ENCODE data around the gene ACSS3. TPM values are rescaled to one million over a fixed set of nuclear protein-coding genes. Genes with fewer than 3 reads are reported as not detected.

ACSS3 gene
- polyA plus RNA-seq, 3 donors from 2014 or later, result not detected

DNA sequence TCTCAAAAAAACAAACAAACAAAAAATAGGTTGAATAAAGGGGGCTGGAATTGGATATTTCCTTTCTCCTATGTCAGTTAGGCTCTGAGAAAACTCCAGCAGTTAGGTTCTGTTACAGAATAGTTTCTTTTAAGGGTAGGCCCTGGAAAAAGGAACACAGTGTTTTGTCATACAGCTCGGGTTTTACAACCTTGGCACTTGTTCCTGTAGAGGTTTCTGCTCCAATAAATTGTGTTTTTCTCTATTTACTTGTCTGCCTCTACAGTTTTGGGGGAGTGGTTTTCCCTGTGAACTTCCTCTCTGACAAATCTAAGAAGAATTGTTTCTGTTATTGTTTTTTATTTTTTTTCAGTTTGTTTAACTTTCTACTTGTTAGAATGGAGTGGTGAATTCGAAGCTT is 167.6 kb downstream of the ACSS3 start:
- Mint-ChIP-seq H3K27me3 (ENCODE audit: low read depth in 3 of 3) (peaks cover 0 to 2% (median 0%) of the 10 kb centered on the region in 3 donors), H3K9me3 (peaks cover 2 to 23% (median 11%) of the 10 kb centered on the region in 6 donors), H3K36me3 (no peaks in the 10 kb centered on the region), H3K4me1 (no peaks in the 10 kb centered on the region), H3K4me3 (no peak overlapping the region), H3K27ac (no peak overlapping the region)
- DNase-seq, result no peak

DNA sequence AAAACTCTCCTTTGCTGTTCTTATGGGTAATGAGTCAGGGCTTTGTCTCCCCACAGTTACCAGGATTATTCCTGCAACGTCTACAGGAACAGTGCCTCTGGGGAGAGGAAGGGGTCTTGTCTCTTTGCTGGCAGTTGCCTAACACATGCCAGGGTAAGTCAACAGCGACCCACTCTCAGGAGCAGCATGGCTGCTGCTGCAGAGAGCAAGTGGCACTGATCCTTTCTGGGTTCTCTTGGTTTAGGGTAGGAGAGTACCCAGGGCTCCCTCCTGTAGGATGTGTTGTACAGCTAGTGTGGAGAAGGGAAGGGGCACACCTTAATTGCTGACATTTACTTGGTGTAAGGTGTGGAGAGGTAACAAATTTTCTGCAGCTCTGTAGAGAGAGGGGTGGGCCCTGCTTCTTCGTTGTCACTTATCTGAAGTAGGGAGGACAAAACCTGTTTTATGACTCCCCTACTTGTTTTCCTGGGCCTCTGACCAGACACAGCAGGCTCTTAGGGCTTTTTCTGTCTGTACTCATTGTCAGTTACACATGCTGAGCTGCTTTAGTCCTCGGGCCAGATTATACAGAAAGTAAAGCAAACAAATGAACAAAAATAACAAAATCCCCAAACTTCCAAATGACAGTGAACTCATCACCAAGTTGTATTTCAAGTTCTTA is 168.2 kb downstream of the ACSS3 start:
- H3K9me3 Mint-ChIP-seq, result peaks cover 2 to 27% (median 11%) of the 10 kb centered on the region in 6 donors
- no peak overlapping the region for H3K4me3 Mint-ChIP-seq
- peaks cover 0 to 2% (median 0%) of the 10 kb centered on the region in 3 donors for H3K27me3 Mint-ChIP-seq (ENCODE audit: low read depth in 3 of 3)
- no peak overlapping the region for H3K27ac Mint-ChIP-seq
- H3K4me1 Mint-ChIP-seq, result no peaks in the 10 kb centered on the region
- H3K36me3 Mint-ChIP-seq, result no peaks in the 10 kb centered on the region
- DNase-seq, result no peak

DNA sequence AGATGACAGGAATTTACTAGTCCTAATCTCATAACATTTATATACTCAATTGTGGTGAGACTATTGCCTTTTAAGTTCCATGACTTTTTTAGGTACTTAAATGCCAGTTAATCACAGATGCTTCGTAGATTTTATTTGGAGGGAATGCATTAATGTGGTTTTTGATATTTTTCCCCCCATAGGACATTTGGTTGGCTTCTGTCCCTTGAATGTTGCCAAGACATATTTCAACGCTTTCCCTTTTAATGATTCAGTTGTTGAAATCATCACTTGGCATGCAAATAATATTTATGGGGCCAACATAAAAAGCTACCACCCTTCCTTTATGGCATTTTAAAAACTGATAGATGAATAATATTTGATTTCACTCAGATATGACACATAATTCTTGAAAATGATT is 172.1 kb downstream of the ACSS3 start:
- Mint-ChIP-seq H3K27me3 (ENCODE audit: low read depth in 3 of 3) (no peaks in the 10 kb centered on the region), H3K4me1 (no peaks in the 10 kb centered on the region), H3K36me3 (no peaks in the 10 kb centered on the region), H3K27ac (no peak overlapping the region), H3K4me3 (no peak overlapping the region), H3K9me3 (peaks cover 2 to 30% (median 7%) of the 10 kb centered on the region in 6 donors)
- DNase-seq, result no peak

DNA sequence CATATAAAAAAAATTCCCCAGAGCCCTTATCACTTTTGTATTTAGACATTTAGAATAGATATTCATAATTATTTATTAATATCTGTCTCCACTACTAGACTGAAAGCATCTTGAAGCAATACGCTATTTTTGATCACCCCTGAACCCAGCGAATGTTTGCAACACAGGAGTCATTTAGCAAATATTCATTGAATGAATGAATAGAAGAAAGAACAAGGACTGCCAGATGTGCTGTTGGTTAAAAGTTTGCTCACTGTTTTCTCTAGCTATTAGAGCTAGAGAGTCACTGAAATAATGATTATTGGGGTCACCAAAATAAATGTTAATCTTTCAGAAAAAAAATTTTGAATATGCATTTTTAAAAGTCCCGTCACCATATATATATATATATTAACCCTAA is 174.3 kb downstream of the ACSS3 start:
- Mint-ChIP-seq H3K4me1 (no peaks in the 10 kb centered on the region), H3K9me3 (peaks cover 0 to 27% (median 10%) of the 10 kb centered on the region in 6 donors), H3K27ac (no peak overlapping the region), H3K4me3 (no peak overlapping the region), H3K36me3 (no peaks in the 10 kb centered on the region), H3K27me3 (ENCODE audit: low read depth in 3 of 3) (peaks cover 0 to 1% (median 0%) of the 10 kb centered on the region in 3 donors)
- DNase-seq, result no peak

DNA sequence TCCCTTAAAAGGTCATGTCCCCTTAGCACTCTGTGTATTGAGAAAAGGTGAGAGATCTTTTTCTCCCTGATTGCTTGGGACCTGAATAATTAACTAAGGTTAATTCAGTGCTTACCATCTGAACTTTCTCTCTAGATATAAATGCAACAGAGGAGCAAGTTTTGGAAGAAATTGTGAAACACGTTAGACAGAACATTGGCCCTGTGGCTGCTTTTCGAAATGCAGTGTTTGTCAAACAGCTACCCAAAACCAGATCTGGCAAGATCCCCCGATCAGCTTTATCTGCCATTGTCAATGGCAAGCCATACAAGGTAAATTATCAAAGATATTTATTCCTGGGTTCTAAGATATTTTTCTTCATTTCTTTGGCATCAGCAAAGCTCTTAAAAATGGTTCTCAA is 175.5 kb downstream of the ACSS3 start:
- Mint-ChIP-seq H3K36me3 (no peaks in the 10 kb centered on the region), H3K27me3 (ENCODE audit: low read depth in 3 of 3) (peaks cover 0 to 1% (median 0%) of the 10 kb centered on the region in 3 donors), H3K9me3 (peaks cover 0 to 27% (median 9%) of the 10 kb centered on the region in 6 donors)

DNA sequence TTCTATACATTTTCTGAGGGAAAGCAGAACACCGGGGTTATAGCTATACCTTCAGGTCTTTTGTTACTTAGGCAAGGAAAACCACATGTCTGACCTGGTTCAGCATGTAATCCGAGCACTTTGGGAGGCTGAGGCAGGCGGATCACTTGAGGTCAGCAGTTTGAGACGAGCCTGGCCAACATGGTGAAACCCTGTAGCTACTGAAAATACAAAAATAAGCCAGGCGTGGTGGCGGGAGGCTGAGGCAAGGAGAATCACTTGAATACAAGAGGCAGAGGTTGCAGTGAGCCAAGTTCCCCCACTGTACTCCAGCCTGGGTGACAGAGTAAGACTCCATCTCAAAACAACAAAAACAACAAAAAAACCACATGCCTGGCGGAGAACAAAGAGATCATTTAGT is 177.6 kb downstream of the ACSS3 start:
- no peak overlapping the region for H3K27ac Mint-ChIP-seq
- H3K4me1 Mint-ChIP-seq, result no peaks in the 10 kb centered on the region
- H3K36me3 Mint-ChIP-seq, result no peaks in the 10 kb centered on the region
- H3K9me3 Mint-ChIP-seq, result peaks cover 0 to 25% (median 9%) of the 10 kb centered on the region in 6 donors
- no peak overlapping the region for H3K4me3 Mint-ChIP-seq
- peaks cover 0 to 1% (median 0%) of the 10 kb centered on the region in 3 donors for H3K27me3 Mint-ChIP-seq (ENCODE audit: low read depth in 3 of 3)
- DNase-seq, result no peak

More for the DNA sequence above, 175.5 kb downstream of the ACSS3 start:
- DNase-seq, result no peak
- Mint-ChIP-seq H3K4me1 (no peaks in the 10 kb centered on the region), H3K4me3 (no peak overlapping the region), H3K27ac (no peak overlapping the region)

DNA sequence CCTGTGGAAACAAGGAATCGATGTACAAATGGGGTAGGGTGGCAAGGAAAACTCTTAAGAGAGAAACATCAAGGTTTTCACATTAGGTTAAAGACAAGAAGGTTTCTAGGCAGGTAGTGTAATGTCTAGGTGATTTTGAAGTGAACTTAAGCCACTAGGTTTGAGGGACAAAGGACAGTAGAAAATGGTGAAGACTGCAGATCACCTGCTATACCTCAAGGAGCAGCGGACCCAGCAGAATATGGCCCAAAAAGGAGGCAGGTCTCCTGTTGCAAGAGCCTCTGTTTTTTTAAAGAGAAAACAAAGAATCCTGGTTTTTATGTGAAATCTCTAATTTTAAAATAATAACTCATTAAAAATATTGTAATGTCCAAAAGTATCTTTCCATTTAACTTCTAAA is 178.1 kb downstream of the ACSS3 start:
- H3K36me3 Mint-ChIP-seq, result no peaks in the 10 kb centered on the region
- no peak overlapping the region for H3K27ac Mint-ChIP-seq
- no peaks in the 10 kb centered on the region for H3K4me1 Mint-ChIP-seq
- no peak for DNase-seq
- H3K27me3 Mint-ChIP-seq (ENCODE audit: low read depth in 3 of 3), result peaks cover 0 to 1% (median 0%) of the 10 kb centered on the region in 3 donors
- peaks cover 0 to 20% (median 9%) of the 10 kb centered on the region in 6 donors for H3K9me3 Mint-ChIP-seq
- no peak overlapping the region for H3K4me3 Mint-ChIP-seq

DNA sequence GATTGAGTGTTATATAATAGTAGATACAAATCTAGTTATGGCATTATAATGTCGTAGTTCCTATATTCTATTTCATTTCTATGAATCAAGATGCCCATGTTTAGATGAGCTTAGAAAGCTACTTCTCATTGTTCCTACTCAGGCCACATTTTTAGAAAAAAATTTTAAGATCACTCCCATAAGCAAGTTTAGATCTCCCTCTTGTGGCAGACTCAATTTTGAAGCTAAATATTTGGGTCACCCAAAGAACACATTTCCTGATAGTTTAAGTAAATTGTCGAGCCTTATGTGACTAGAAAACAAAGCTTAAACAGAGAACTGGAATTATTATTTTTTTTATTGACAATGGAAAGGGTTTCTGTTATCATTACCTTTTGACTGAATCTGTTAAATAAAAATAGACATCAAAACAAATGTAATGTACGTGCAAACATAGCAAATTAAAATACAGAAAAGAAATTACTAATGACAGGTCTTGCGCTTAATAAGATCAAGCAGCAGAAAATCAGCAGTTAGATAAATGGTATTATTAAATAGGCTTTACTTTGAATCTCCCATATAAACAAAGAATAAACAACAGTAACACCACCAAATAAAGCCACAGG is 180.2 kb downstream of the ACSS3 start:
- no peaks in the 10 kb centered on the region for H3K36me3 Mint-ChIP-seq
- H3K27me3 Mint-ChIP-seq (ENCODE audit: low read depth in 3 of 3), result peaks cover 0 to 1% (median 0%) of the 10 kb centered on the region in 3 donors
- H3K4me1 Mint-ChIP-seq, result no peaks in the 10 kb centered on the region
- H3K27ac Mint-ChIP-seq, result no peak overlapping the region
- DNase-seq, result no peak
- H3K9me3 Mint-ChIP-seq, result peaks cover 0 to 11% (median 6%) of the 10 kb centered on the region in 6 donors
- H3K4me3 Mint-ChIP-seq, result no peak overlapping the region

DNA sequence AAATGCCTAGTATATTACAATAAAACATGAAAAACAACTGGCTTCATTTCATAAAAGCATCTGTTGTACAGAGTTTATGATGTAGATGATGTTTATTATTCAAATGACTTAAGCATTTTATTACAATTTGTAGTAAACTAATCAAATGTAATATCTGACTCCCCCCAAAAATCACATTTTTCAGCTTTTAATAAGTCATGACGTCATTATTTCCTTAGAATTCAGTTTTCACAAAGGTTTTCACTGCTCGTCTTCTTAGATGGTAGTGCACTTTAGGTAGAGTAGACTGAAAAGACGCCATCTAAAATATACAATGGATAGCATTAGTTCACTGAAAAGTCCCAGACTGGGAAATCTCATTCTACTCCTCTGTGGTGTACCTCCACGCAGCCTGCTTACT is 181.5 kb downstream of the ACSS3 start:
- Mint-ChIP-seq H3K36me3 (no peaks in the 10 kb centered on the region), H3K4me1 (no peaks in the 10 kb centered on the region), H3K27ac (no peak overlapping the region), H3K27me3 (ENCODE audit: low read depth in 3 of 3) (peaks cover 0 to 1% (median 0%) of the 10 kb centered on the region in 3 donors), H3K4me3 (no peak overlapping the region), H3K9me3 (peaks cover 0 to 13% (median 5%) of the 10 kb centered on the region in 6 donors)
- no peak for DNase-seq

DNA sequence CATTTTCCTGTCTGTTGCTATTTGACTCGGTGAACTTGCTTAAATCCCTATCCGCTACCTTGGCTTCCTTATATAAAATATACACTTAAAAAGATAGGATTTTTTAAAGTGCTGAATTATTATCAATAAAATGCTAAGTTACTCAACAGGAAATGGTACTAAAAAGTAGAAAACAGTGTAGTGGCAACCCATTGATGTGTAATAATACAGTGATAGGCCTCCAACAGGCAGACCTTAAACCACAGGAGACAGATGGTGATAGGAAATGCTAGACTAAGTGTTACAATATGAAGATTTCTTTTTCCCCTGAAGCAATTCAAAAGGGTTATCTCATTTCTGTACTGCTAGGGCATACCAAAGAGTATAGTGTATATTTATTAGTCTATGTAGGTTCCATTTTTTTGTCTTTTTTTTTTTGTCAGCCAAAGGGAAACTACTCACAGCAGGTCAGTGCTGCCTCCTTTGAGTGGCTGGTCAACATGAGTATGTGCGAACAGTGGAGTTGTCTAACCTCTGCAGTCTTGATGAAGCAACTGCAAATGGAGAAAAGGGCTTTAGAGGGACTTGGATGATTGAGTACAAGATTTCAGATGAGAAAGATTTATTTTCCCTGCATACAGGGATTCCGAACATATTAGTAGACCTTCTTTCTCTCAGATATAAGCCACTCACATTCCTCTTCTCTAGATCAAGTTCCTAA is 183.8 kb downstream of the ACSS3 start:
- Mint-ChIP-seq H3K36me3 (no peaks in the 10 kb centered on the region), H3K4me3 (no peak overlapping the region)

DNA sequence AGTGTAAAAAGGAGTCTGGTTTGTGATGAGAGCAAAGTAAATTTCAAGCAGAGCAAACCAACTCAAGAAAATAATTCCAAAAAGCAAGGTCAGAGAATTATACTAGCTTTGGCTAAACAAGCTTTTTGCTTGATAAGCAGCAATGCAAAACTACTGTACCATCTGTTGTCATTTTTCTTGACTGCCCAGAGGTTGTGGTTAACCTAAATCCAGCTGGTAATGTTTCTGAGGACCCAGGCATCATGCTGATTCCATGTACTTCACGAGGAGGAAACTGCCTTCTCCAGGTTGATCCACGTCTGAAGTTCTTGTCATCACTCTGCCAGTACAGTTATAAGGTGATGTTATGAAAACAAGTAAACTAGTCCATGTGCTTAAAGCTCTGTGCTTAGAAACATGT is 185.2 kb downstream of the ACSS3 start:
- Mint-ChIP-seq H3K4me1 (no peaks in the 10 kb centered on the region), H3K4me3 (no peak overlapping the region), H3K9me3 (peaks cover 0 to 6% (median 5%) of the 10 kb centered on the region in 6 donors), H3K27ac (no peak overlapping the region), H3K27me3 (ENCODE audit: low read depth in 3 of 3) (no peaks in the 10 kb centered on the region), H3K36me3 (no peaks in the 10 kb centered on the region)
- no peak for DNase-seq

More for the DNA sequence above, 183.8 kb downstream of the ACSS3 start:
- Mint-ChIP-seq H3K27me3 (ENCODE audit: low read depth in 3 of 3) (no peaks in the 10 kb centered on the region), H3K27ac (no peak overlapping the region), H3K9me3 (peaks cover 0 to 9% (median 6%) of the 10 kb centered on the region in 6 donors), H3K4me1 (no peaks in the 10 kb centered on the region)
- no peak for DNase-seq

DNA sequence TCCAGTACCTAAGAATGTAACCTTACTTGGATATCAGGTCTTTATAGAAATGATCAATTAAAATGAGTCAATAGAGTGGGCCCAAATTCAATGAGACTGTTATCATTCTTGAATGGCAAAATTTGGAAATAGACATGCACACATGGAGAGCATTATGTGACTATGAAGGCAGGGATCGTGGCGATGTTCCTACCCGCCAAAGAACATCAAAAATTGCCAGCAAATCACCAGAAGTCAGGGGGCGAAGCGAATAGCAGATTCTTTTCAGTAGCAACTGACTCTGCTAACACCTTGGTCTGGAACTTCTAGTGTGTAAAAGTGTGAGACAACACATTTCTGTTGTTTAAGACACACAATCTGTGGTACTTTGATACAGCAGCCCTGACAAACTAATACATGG is 192.5 kb downstream of the ACSS3 start:
- H3K36me3 Mint-ChIP-seq, result no peaks in the 10 kb centered on the region
- no peak overlapping the region for H3K4me3 Mint-ChIP-seq
- peaks cover 0 to 24% (median 7%) of the 10 kb centered on the region in 6 donors for H3K9me3 Mint-ChIP-seq
- H3K27ac Mint-ChIP-seq, result no peak overlapping the region
- H3K4me1 Mint-ChIP-seq, result no peaks in the 10 kb centered on the region
- H3K27me3 Mint-ChIP-seq (ENCODE audit: low read depth in 3 of 3), result peaks cover 0 to 2% (median 0%) of the 10 kb centered on the region in 3 donors
- DNase-seq, result no peak

DNA sequence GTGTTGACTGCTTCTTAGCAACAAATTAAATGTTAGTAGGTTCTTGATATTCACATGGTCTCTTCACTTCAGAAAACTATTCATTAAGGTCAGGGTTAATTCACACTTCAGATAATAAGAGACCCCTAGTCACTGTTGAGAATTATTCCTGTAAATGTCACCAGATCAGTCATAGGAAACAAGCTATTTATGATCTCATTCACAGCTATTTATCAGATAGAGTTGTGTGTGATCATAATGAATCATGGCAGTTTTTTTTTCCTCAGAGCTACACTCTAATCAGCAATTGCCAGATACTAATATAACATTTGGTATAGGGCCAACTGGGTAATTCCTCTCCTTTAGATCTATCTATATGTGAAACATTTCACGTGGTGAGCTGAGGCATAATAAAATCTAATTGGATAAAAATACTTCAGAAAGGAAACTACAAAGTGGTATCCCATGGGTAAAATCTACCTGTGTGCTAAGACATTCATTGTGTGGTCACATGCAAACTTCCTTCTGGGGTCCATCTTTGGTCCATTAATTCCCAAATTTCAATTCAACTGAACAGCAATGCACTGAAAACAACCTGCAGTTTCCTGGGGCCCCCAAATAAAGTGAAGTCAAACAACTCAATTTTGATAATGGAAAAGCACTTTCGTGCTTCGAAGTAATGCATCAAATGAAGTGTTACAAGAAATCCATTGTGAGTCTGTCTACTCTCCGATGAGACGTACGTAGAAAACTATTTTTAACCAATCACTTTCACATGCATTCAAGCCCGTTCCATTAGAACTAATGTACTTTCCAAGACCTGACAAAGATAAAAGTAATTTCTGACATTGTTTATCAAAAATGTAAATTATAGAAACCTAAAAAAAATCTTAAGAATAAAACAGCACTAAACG is 197.0 kb downstream of the ACSS3 start:
- Mint-ChIP-seq H3K27ac (no peak overlapping the region), H3K4me1 (no peaks in the 10 kb centered on the region), H3K9me3 (peaks cover 1 to 20% (median 10%) of the 10 kb centered on the region in 6 donors), H3K4me3 (no peak overlapping the region), H3K36me3 (no peaks in the 10 kb centered on the region), H3K27me3 (ENCODE audit: low read depth in 3 of 3) (peaks cover 0 to 2% (median 0%) of the 10 kb centered on the region in 3 donors)
- DNase-seq, result no peak
